Body of pancreas (tissue), 4 donors: ENCODE data around the gene CAST. TPM values are rescaled to one million over a fixed set of nuclear protein-coding genes. Genes with fewer than 3 reads are reported as not detected.

ENCODE experiments used
- ATAC-seq: fragments of 150-250 bp; one replicate; pipeline ENCODE4 v1.9.1; 2016
- DNase-seq, 4 donors: peaks; one replicate each; pipeline ENCODE4 v3.0.0-alpha.2; 2019
- H3K27ac ChIP-seq, 4 donors: fragments of 200-600 bp; sonication (generic); 1 replicate in 3 of 4; 2 replicates in 1 of 4; pipeline versions ENCODE4 v1.5.1 to v1.6.1; 2016 to 2019; ENCODE audit warnings: mild to moderate bottlenecking in 1 of 4, mixed read lengths in 1 of 4, moderate library complexity in 1 of 4
- H3K27me3 ChIP-seq, 2 donors: fragments of 200-600 bp; sonication (generic); one replicate each; pipeline ENCODE4 v1.6.0; 2016; ENCODE audit warnings: mild to moderate bottlenecking in 1 of 2
- H3K36me3 ChIP-seq, 2 donors: fragments of 200-600 bp; sonication (generic); replicated peaks in 1 of 2; 2 replicates each; pipeline ENCODE4 v1.5.1; 2016; ENCODE audit warnings: low read depth in 2 of 2; ENCODE audit not compliant: insufficient read depth in 1 of 2
- H3K4me1 ChIP-seq: fragments of 200-600 bp; sonication (generic); one replicate; pipeline ENCODE4 v1.6.0; 2016
- H3K4me3 ChIP-seq, 2 donors: fragments of 200-600 bp; sonication (generic); 1 replicate in 1 of 2; 2 replicates in 1 of 2; pipeline ENCODE4 v1.5.1; 2016 to 2019
- H3K9me3 ChIP-seq, 3 donors: fragments of 200-600 bp; sonication (generic); 1 replicate in 2 of 3; 2 replicates in 1 of 3; pipeline ENCODE4 v1.5.1; 2016
- CTCF ChIP-seq, 7 experiments: fragments of 450-650 bp in 4 of 7; fragments of 200-600 bp in 3 of 7; sonication (generic) in 3 of 7; IDR thresholded peaks; one replicate each; pipeline ENCODE4 v1.5.1; 2016 to 2019; ENCODE audit warnings: antibody characterized with exemption in 7 of 7
- POLR2A ChIP-seq, 3 donors: fragments of 450-650 bp; IDR thresholded peaks; one replicate each; pipeline ENCODE4 v1.6.1; 2016; ENCODE audit warnings: antibody characterized with exemption in 3 of 3, mild to moderate bottlenecking in 2 of 3
- WGBS, 2 donors: methylation state at CpG; one replicate each; pipeline ENCODE4 v1.1.5; 2017; 5-methylcytosine and 5-hydroxymethylcytosine counted together
- intact Hi-C: fragments of 100-400 bp; cut with DNase I; formaldehyde crosslinking; loops from one replicate; pipeline ENCODE4 v1.15.1; 2023
- total RNA-seq, 2 donors: library from RNA; depleted of rRNA; stranded (reverse); fragments of >200 nt; gene quantifications; one replicate each; pipeline ENCODE4 v1.1.0, GENCODE V29; 2016

Gene CAST
- total RNA-seq, 2 donors from 2014 or later, result 130 to 157 TPM

- intact Hi-C loops, result no loop called here
- DNase-seq (no peak), ATAC-seq (no peak)
- Histone ChIP-seq H3K27me3 (no peaks in the 10 kb centered on the region), H3K4me1 (peaks cover 3% of the 10 kb centered on the region), H3K4me3 (no peak overlapping the region), H3K36me3 (no peaks in the 10 kb centered on the region), H3K27ac (no peak overlapping the region), H3K9me3 (no peaks in the 10 kb centered on the region)
- 93 to 95% methylated on average over 1 of the region's 1 CpG for WGBS, 2 donors
- no peak for TF ChIP-seq POLR2A (IDR thresholded peaks at IDR 0.05)
- TF ChIP-seq CTCF (IDR thresholded peaks at IDR 0.05), result no peak
These were observed 13.7 kb downstream of the CAST start for GRCh38 chr5:96675882-96676281.

- DNase-seq (no peak), ATAC-seq (no peak)
- Histone ChIP-seq H3K27ac (no peak overlapping the region), H3K4me3 (no peak overlapping the region), H3K27me3 (no peaks in the 10 kb centered on the region), H3K9me3 (no peaks in the 10 kb centered on the region), H3K4me1 (no peaks in the 10 kb centered on the region), H3K36me3 (no peaks in the 10 kb centered on the region)
- intact Hi-C loops, result no loop called here
- 66 to 73% methylated on average over 2 of the region's 2 CpGs for WGBS, 2 donors
- TF ChIP-seq CTCF (IDR thresholded peaks at IDR 0.05) (no peak), POLR2A (IDR thresholded peaks at IDR 0.05) (no peak)
These were observed 15.3 kb downstream of the CAST start for GRCh38 chr5:96677496-96677895.

- intact Hi-C loops, result no loop called here
- Histone ChIP-seq H3K27ac (no peak overlapping the region), H3K27me3 (no peaks in the 10 kb centered on the region), H3K4me1 (no peaks in the 10 kb centered on the region), H3K9me3 (no peaks in the 10 kb centered on the region), H3K4me3 (no peak overlapping the region), H3K36me3 (no peaks in the 10 kb centered on the region)
- no peak for DNase-seq
- no peak for ATAC-seq
- WGBS, 2 donors, result 84 to 85% methylated on average over 4 of the region's 4 CpGs
- TF ChIP-seq POLR2A (IDR thresholded peaks at IDR 0.05) (no peak), CTCF (IDR thresholded peaks at IDR 0.05) (no peak)
These were observed 17.1 kb downstream of the CAST start for GRCh38 chr5:96679293-96679692.

- intact Hi-C loops, result loop anchor here (10.0 kb wide), 1 partner anchor 66 kb away; no protein-coding TSS in a partner anchor
- no peak for TF ChIP-seq CTCF (IDR thresholded peaks at IDR 0.05)
- no peak for TF ChIP-seq POLR2A (IDR thresholded peaks at IDR 0.05)
- no peak for DNase-seq
- Histone ChIP-seq H3K27me3 (no peaks in the 10 kb centered on the region), H3K4me1 (no peaks in the 10 kb centered on the region), H3K9me3 (no peaks in the 10 kb centered on the region), H3K27ac (no peak overlapping the region), H3K4me3 (no peak overlapping the region), H3K36me3 (no peaks in the 10 kb centered on the region)
- ATAC-seq, result no peak
- 86 to 93% methylated on average over 11 of the region's 11 CpGs for WGBS, 2 donors
These were observed 18.7 kb downstream of the CAST start for GRCh38 chr5:96680759-96681470.

- no peaks in the 10 kb centered on the region for H3K36me3 ChIP-seq
- no peak overlapping the region for H3K4me3 ChIP-seq
- intact Hi-C loops, result loop anchor here (10.0 kb wide), 1 partner anchor 69 kb away; no protein-coding TSS in a partner anchor
- 85 to 90% methylated on average over 1 of the region's 1 CpG for WGBS, 2 donors
- no peak for TF ChIP-seq POLR2A (IDR thresholded peaks at IDR 0.05)
- TF ChIP-seq CTCF (IDR thresholded peaks at IDR 0.05), result no peak
- no peaks in the 10 kb centered on the region for H3K9me3 ChIP-seq
- no peak overlapping the region for H3K27ac ChIP-seq
- DNase-seq, result no peak
- no peaks in the 10 kb centered on the region for H3K27me3 ChIP-seq
- ATAC-seq, result no peak
- H3K4me1 ChIP-seq, result no peaks in the 10 kb centered on the region
These were observed 21.2 kb downstream of the CAST start for GRCh38 chr5:96683392-96683791.
